Activated CD8-positive, alpha-beta memory T cell treated with anti-CD3 and anti-CD28 coated beads, Interleukin-2, amount 50 U/mL, for 24 hours (primary cell): ENCODE measurements around the gene POC1A.

Experiments used
- DNase-seq: peaks from one replicate; pipeline ENCODE4 v3.0.0-alpha.2; 2020; ENCODE audit errors: extremely low read depth

The POC1A gene

GRCh38 chr3:52067046-52067445 is 87.2 kb downstream of the POC1A start:
- no peak for DNase-seq

GRCh38 chr3:52065264-52065756 is 88.9 kb downstream of the POC1A start:
- no peak for DNase-seq

- DNase-seq, result no peak
Measured at GRCh38 chr3:52064561-52064960, 89.7 kb downstream of the POC1A start.

- DNase-seq, result no peak
Measured at GRCh38 chr3:52063026-52063723, 91.0 kb downstream of the POC1A start.

GRCh38 chr3:52062505-52062904 is 91.7 kb downstream of the POC1A start:
- DNase-seq, result no peak

- no peak for DNase-seq
Measured at GRCh38 chr3:52061121-52061910, 92.9 kb downstream of the POC1A start.

- DNase-seq, result no peak
Measured at GRCh38 chr3:52059781-52060180, 94.4 kb downstream of the POC1A start.

GRCh38 chr3:52057812-52058495 is 96.3 kb downstream of the POC1A start:
- DNase-seq, result no peak

GRCh38 chr3:52056968-52057811 is 97.0 kb downstream of the POC1A start:
- peak; percentile 99 for DNase-seq

GRCh38 chr3:52056521-52056967 is 97.7 kb downstream of the POC1A start, which contains the start of gene DUSP7:
DUSP7 (minus strand) TSS chr3:52056571; CDS start chr3:52056366, 205 bp downstream.
- no peak for DNase-seq

- no peak for DNase-seq
Measured at GRCh38 chr3:52055537-52056351, 98.5 kb downstream of the POC1A start.

- DNase-seq, result no peak
Measured at GRCh38 chr3:52054661-52055511, 99.3 kb downstream of the POC1A start.

- no peak for DNase-seq
Measured at GRCh38 chr3:52053307-52054304, 100.6 kb downstream of the POC1A start.

GRCh38 chr3:52052831-52053306 is 101.4 kb downstream of the POC1A start:
- no peak for DNase-seq

GRCh38 chr3:52051444-52051843 is 102.8 kb downstream of the POC1A start:
- no peak for DNase-seq

GRCh38 chr3:52050571-52050970 is 103.7 kb downstream of the POC1A start:
- DNase-seq, result no peak

- no peak for DNase-seq
Measured at GRCh38 chr3:52049503-52049902, 104.7 kb downstream of the POC1A start.

- DNase-seq, result no peak
Measured at GRCh38 chr3:52047295-52047960, 106.8 kb downstream of the POC1A start.
